Gastrocnemius medialis (tissue), 4 donors: Measurements from ENCODE around the gene ENAH.

Experiments
- CTCF ChIP-seq, 5 experiments: fragments of 450-650 bp in 3 of 5; fragments of 200-600 bp in 2 of 5; sonication (generic) in 2 of 5; IDR thresholded peaks in 4 of 5; conservative IDR thresholded peaks in 1 of 5; 1 replicate in 4 of 5; 2 replicates in 1 of 5; pipeline ENCODE4 v1.5.1; 2016 to 2019; ENCODE audit warnings: antibody characterized with exemption in 5 of 5, mild to moderate bottlenecking in 3 of 5, moderate library complexity in 3 of 5
- POLR2A ChIP-seq, 2 donors: fragments of 450-650 bp; IDR thresholded peaks; one replicate each; pipeline ENCODE4 v1.6.1; 2017; ENCODE audit warnings: antibody characterized with exemption in 2 of 2, mild to moderate bottlenecking in 2 of 2, moderate library complexity in 2 of 2

GRCh38 chr1:225593414-225593813 lies 59.5 kb downstream of the ENAH start:
- TF ChIP-seq CTCF (IDR thresholded peaks at IDR 0.05 in 4 of 5, conservative IDR thresholded peaks at IDR 0.05 in 1 of 5) (no peak), POLR2A (IDR thresholded peaks at IDR 0.05) (no peak)
